Stimulated activated CD4-positive, alpha-beta T cell treated with anti-CD3 and anti-CD28 coated beads, Interleukin-15, amount 100 ng/mL, for 48 hours (primary cell): ENCODE data around the gene KRT33A.
"Not testable (repeated sequence)": the region's sequence is repeated elsewhere in the genome, so short reads cannot be mapped to it uniquely, and the experiment has no call there.

Experiments
- DNase-seq, 2 donors: peaks; one replicate each; pipeline ENCODE4 v3.0.0-alpha.2; 2020; ENCODE audit warnings: low read depth in 2 of 2

KRT33A gene

DNA sequence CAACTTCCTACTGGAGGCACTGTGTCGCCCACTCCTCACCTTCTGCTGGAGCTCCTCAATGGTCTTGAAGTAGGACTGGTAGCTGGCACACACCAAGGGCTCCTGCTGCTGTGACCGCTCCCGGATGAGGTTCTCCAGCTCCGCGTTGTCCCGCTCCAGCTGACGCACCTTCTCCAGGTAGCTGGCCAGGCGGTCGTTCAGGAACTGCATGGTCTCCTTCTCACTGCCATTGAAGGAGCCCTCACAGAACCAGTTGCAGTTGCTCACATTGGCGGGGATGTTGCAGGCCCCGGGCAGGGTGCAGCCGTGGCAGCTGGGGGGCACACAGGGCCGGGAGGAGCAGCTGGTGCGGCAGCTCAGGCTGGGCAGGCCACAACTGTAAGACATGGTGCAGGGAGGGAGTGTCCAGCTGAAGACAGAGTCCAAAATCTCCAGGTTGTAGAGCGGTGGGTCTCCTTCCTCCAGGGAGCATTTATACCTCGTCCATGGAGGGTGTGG is at the start of gene KRT33A:
TSS of gene KRT33A (minus strand) at position 448 of the 498 bp plus-strand sequence. CDS start at position 387, 61 bp downstream.
- not testable (repeated sequence) for DNase-seq

DNA sequence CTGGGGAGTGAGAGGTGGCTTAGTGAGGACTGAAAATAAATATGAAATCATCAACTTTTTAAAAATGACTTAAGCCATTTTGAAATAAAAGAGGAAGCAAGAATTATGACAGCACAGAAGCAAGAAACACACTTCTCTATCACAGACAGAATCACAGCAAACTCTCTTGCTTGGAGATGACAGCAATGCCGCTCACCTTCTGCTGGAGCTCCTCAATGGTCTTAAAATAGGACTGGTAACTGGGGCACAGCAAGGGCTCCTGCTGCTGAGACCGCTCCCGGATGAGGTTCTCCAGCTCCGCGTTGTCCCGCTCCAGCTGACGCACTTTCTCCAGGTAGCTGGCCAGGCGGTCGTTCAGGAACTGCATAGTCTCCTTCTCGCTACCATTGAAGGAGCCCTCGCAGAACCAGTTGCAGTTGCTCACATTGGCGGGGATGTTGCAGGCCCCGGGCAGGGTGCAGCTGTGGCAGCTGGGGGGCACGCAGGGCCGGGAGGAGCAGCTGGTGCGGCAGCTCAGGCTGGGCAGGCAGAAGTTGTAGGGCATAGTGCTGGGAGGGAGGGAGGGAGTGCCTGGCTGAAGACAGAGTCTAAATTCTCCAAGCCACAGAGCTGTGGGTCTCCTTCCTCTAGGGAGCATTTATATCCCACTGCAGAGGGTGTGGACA is 46.5 kb upstream of the KRT33A start, which contains the start of gene KRT31:
TSS of gene KRT31 (minus strand) at position 613 of the 665 bp plus-strand sequence. CDS start at position 544, 69 bp downstream.
- no peak for DNase-seq

DNA sequence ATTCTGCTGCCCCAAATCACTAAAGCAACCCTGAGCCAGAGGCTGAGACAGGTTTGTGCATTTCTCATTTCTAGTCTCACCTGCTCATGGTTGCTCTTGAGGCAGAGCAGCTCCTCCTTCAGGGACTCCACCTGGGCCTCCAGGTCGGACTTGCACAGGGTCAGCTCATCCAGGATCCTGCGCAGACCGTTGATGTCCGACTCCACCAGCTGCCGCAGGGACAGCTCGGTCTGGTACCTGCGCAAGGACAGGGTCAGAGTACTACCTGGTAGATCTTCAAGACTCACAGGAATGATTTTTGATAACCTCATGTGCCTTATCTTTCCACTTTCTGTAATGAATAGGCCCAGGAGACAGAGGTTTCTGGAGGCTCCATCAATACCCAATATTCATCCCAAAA is 45.7 kb upstream of the KRT33A start:
- no peak for DNase-seq

DNA sequence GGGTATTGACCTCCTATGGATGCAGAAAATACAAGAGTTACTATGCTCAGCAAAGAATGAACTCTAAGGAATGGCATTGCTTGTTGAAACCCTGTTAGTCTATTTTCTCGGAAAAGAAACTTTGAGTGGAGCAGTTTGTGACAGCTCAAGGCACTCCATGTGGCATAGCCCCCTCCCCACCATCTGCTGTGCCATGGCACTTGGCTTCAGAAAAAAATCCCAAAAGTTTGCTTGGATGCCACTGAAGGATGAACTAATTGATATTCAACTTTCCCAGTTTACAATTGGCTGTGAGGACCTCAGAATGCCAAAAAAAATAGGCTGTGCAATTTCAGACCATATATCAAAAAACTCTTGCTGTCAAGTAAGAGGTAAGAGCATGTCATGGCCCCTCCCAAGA is 45.0 kb upstream of the KRT33A start:
- no peak for DNase-seq

DNA sequence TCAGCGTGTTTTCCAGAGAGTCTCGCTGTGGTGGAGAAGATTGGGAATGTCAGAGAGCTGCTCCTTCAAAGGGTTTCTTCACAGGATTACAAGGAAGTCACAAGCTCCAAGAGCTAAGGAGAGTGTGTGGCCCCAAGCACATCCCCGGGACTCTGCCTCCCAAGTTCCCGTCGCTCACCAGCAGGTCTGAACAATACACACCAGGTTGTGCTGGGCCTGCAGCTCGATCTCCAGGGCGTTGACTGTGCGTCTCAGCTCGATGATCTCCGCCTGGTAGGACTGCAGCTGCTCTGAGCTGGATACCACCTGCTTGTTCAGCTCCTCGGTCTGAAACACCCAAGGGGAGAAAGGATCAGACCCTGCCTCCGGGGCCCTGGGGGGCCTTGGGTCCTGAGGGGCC is 44.4 kb upstream of the KRT33A start:
- not testable (repeated sequence) for DNase-seq

DNA sequence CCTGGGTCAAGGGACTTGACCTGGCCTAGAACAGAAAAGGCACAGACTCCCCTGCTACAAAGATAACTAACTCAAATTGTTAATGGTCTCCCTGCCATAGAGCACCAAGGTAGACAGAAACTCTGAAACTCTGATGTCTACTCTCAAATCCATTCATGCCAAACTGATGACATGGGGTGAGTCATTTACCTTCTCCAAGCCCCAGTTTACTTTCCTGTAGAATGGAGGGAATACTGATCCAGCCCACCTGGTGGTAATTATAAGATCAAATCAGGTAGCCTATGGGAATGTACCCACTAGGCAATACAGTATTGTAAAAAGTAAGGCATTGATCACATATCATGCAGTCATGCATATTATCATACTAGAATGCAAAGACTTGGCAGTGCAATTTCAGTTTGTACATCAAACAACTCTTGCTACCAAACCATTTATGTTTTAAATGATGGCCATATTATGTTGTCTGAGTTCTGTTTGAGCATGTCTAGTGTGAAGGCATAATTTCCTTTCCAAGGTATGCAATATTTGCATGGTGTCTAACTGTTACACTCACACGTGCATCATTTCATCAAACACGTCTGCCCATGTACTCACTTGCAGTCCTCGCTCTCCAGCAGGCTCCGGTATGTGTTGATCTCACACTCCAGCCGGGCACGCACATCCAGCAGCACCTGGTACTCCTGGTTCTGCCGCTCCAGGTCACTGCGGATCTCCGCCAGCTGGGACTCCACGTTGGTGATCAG is 43.8 kb upstream of the KRT33A start:
- no peak for DNase-seq

DNA sequence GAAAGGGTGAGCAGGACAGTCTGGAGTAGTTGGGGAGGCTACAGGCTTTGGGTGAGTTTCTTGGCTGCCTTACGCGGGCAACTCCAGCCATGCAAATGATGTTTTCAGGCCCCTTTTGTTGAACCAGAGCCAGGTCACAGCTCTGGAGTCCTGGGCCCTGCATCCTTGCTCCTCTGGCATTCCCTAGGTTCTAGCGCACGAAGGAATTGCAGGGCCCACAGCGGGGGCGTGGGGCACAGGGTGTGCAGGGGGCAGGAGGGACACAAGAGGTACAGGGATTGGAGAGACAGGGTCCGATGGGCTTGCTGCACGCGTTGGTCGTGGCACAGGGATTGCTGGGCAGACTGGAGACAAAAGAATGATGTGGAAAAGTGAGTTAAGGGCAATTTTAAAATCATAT is 43.2 kb upstream of the KRT33A start:
- no peak for DNase-seq

DNA sequence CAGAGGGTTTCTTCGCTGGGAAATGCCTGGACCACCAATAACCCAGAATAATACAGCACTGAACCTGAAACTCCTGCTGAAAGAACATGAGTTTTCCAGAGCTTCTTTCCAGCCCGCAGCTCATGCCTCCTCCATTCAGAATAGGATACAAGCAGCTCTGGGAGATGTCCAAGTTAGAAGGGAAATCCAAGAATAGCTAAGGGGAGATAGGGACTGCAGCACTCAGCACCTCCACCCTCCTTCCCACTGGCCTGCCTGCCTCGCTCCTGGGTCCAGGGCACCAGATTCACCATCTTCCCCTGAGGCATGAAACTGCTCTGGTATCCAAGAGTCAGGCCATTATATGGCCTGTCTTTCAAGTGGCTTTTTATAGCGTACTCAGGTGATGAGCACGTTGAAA is 42.7 kb upstream of the KRT33A start:
- no peak for DNase-seq

DNA sequence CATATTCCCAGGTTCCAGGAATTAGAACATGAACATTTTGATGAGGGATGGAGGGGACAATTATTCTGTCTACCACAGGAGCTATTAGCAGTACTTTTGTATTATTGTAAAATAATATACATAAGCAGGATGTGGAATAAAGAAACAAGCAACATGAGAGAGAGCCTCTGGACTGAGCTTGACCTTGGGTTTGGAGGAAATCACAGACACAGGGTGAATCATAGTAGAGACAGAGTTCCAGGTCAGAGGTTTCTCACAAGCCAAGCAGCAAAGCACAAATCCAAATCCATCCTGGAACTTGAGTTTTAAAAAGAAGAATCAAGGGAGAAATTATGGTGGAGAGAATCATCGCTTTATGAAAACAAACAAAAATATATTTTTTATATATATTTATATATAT is 41.6 kb upstream of the KRT33A start:
- no peak for DNase-seq

DNA sequence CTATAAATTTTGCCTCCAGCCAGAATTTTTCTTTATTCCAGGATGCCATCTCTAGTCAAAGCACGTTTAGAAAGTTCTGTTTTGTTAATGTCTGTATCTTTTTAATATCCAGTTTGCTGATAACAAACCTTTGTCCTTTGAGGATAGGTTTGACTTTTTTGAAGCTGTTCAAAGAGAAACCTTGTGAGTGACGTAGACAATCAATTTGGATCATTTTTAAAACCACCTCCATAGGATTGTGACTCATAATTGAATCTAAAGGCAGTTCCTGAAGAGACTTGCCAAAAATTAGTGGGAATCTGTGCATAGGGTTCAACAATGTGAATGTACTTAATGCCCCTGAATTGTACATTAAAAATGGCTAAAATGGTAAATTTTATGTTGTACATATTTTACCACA is 40.9 kb upstream of the KRT33A start:
- DNase-seq = no peak

DNA sequence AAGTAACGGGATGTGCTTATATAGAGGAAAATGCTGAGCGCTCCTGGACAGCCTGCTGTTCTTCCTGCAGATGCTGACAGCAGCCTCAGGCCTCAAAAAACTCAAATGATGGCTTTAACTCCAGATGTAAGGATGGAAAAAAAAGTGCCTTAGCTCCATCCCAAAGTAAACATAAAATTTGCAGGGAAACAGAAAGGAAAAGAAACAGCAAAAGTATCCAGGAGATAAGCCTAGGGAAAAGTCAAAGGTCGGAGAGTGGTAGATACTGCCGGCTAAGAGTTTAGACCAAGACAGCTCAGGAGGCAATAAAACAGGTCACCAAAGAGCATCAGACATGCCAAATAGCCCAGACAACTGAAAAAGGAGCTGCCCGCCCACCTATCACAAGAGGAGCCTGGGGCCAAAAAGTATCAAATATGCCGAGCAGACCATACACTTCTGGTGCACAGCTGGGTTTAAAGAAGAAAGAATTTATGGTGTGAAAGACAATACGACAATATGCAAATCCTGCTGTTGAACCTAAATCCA is 39.8 kb upstream of the KRT33A start:
- no peak for DNase-seq

DNA sequence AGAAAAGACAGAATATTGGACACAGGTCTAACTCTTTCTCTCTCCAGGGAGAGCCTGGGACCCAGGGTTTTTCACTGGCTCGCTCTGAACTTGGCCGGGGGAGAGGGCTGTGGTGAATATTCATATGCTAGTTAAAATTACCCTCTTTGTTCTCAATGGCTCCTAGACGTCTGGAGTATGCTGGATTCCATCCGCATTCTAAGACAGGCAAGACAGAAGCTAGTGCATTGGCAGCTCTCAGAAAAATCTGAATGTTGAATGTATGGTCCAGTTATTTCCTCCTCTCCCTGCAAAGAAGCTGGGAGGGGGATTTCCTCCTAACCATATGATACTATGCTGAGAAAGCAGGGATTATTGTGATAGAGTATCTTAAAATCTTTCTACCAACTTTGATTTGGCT is 37.0 kb upstream of the KRT33A start:
- no peak for DNase-seq

DNA sequence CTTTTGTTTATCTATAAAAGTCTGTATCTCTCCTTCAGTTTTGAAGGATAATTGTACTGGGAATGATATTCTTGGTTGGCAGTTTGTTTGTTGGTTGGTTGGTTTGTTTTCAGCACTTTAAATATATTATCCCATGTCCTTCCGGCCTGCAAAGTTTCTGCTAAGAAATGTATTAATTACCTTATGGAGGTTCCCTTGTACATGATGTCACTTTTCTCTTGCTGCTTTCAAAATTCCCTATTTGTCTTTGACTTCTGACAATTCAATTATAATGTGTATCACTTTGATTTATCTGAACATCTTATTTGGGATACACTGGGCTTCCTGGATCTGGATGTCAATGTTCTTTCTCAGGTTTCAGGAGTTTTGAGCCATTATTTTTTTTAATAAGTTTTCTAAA is 35.6 kb upstream of the KRT33A start:
- DNase-seq = no peak

DNA sequence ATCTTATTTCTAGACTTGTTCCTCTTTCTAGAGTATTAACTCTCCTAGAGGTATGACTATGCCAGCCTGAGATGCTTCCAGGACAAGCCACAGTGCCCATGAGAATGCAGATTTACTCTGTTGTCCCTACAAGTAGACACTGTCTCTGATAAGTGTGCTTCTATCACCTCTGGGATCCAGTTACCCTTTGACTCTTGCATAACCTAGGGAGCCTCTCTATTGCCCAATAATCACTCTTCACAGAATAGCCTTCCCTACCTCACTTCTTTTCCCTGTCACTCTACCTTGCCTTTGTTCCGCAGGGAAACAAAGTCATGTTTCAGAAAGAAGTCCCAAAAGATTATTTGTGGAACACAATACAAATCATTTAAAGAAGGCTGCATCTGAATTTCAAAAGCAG is 33.1 kb upstream of the KRT33A start:
- no peak for DNase-seq

DNA sequence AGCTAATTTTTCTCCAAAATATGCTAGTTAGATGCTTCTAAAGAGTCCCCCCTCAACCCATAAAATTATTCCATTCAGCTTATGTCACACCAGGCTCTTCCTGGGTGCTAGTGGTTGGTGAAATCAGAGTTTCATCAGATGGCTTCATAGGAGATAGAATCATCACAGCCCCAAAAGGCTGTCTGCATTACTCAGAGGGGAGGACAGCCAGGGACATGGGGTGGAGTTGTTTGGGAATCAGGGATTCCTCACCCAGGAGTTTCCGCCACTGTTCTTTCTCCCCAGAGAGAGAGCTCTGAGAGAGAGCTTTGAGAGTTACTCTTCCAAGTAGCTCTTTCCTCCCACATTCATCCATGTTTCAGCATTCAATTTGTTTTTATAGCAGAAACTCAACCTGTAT is 31.8 kb upstream of the KRT33A start:
- DNase-seq = no peak

DNA sequence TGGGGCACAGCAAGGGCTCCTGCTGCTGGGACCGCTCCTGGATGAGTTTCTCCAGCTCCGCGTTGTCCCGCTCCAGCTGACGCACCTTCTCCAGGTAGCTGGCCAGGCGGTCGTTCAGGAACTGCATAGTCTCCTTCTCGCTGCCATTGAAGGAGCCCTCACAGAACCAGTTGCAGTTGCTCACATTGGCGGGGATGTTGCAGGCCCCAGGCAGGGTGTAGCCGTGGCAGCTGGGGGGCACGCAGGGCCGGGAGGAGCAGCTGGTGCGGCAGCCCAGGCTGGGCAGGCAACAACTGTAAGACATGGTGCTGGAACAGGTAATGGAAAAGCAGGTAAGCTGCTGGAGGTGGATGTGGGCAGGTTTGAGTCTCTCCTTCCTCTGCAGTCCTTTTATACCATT is 31.3 kb upstream of the KRT33A start, which contains the start of gene KRT34:
TSS of gene KRT34 (minus strand) at position 364 of the 400 bp plus-strand sequence. CDS start at position 304, 60 bp downstream.
- not testable (repeated sequence) for DNase-seq

DNA sequence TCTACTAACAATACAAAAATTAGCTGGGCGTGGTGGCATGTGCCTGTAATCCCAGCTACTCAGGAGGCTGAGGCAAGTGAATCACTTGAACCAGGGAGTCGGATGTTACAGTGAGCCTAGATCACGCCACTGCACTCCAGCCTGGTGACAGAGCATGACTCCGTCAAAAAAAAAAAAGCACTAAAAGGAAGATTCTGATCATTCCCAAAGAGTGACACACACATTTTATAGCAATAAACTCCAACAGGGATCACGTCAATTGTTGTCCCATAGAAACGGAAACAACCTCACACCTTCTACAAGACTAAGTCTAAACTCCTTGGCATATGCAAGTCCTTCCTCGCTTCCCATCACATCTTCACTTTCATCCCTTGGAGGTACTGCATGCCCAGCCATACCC is 29.5 kb upstream of the KRT33A start:
- not testable (repeated sequence) for DNase-seq

DNA sequence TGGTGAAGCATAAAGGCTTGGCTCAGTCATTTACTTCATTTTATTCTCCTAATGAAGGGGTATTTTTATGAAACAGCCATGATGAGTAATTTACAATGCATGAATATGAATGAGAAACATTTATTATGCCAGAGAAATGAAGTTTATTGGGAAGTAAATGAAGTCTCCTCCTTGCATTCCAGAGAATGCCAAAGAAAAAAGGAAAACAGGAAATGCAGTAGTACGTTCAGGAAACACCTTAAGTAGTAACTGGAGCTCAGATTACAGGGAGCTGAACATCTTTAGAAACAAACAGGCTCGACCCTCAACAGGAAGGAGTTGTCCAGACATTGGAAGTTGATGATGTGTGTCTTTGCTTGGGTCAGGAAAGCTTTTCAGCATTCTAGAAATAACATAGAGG is 26.9 kb upstream of the KRT33A start:
- no peak for DNase-seq

DNA sequence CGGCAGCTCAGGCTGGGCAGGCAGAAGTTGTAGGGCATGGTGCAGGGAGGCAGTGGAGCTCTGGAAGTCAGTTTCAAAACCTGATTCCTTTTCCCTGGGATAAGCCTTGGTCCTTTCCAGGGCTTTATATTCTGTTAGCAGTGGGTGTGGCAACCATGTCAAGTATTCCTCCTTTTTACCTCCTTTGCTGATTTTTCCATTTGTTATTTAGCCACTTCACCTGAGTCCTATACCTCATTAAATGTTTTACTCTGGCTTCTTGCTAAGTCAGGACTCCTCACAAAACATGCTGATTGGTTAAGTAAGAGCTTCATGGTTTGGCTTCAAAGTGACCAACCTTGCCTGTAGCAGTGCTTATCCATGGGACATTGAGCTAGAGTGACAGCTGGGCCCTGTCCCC is 19.1 kb upstream of the KRT33A start, which contains the start of gene KRT33B:
TSS of gene KRT33B (minus strand) at position 101 of the 400 bp plus-strand sequence. CDS start at position 38, 63 bp downstream.
- DNase-seq = no peak

DNA sequence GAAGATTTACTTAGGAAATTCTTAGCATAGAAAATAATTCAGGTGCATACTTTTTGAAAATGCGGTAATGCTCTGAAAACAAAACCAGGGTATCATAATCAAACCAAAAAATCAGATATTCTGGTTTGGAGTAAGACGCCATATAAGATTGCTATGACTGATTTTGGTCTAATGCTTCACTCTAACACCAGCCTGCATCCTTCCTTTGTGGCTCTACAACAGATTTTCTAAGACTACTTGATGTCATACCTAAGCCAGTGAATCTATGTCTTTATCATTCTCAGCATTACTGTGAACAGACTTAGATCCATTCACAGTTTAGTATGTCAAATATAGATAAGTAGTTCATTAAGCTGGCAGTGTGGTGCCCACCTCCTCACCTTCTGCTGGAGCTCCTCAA is 18.4 kb upstream of the KRT33A start:
- DNase-seq = no peak

DNA sequence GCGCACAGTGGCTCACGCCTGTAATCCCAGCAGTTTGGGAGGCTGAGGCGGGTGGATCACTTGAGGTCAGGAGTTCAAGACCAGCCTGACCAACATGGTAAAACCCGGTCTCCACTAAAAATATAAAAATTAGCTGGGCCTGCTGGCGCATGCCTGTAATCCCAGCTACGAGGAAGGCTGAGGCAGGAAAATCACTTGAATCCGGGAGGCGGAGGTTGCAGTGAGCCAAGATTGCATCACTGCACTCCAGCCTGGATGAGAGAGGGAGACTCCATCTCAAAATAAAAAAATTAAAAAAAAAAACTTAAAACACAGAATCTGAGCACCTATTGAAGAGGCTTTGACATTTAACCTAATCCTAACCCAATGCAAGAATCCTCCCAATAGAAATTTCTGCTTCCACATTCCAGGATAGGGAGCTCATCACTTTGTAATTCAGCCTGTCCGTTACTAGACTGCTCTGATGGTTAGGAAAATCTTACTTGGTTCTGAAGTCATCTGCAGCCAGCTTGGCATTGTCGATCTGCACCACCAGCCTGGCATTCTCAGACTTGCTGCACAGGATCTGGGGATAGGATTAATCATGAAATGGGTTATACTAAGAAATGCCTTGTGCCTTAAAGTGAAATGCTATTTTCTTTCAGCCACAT is 16.9 kb upstream of the KRT33A start:
- no peak for DNase-seq

DNA sequence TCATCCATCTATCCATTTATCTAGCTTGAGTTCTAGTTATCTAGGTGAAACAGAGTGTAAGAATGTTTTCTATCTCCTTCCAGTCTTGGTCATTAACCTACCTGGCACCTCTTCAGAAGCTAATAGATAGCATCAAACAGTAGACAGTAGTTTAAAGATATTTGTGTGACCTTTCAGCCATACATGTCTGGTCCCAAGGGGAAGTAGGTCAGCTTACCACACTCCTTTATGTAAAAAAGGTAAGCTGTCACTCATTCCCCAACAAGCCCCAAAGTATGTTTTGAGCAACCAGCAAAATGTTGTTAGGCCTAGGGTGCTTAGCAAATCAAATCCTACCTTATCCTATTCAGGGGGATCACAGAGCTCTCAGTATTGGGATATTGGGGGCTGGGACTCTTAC is 15.4 kb upstream of the KRT33A start:
- no peak for DNase-seq
